Stimulated activated CD4-positive, alpha-beta T cell treated with anti-CD3 and anti-CD28 coated beads, Interleukin-2, amount 100 ng/mL, for 48 hours (primary cell): ENCODE data around the gene PDZD2.
"Not testable (repeated sequence)": the region's sequence is repeated elsewhere in the genome, so short reads cannot be mapped to it uniquely, and the experiment has no call there.

Source experiments
- DNase-seq, 2 donors: peaks; one replicate each; pipeline ENCODE4 v3.0.0-alpha.2; 2020

PDZD2 gene

DNA sequence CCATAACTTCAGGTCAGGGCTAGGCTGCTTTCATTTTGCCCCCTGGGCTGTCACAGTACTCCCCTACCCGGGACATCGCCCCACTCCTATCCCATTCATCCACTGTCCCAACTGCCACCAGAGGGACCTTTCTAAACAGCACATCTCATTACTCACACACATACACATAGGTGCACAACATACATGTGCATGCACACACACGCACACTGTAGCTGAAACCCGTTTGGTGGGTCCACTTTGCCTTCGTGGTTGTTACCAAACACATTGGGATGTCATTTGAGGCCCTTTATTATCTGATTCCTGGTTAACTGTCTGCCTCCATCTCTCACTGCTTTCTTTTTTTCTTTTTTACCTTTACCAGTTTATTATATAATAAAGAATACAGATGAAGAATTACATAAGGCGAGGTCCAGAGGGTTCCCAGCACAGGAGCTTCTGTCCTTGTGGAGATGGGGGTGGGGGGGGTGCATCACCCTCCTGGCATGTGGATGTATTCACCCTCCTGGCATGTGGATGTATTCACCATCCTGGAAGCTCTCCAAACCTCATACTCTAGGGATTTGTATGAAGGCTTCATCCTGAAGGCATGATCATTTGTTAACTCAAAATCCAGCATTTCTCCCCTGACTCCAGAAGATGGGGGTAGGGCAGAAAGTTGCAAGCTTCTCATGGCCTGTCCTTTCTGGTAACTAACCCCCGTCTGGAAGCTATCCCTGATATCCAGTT is 349.2 kb downstream of the PDZD2 start:
- no peak for DNase-seq

DNA sequence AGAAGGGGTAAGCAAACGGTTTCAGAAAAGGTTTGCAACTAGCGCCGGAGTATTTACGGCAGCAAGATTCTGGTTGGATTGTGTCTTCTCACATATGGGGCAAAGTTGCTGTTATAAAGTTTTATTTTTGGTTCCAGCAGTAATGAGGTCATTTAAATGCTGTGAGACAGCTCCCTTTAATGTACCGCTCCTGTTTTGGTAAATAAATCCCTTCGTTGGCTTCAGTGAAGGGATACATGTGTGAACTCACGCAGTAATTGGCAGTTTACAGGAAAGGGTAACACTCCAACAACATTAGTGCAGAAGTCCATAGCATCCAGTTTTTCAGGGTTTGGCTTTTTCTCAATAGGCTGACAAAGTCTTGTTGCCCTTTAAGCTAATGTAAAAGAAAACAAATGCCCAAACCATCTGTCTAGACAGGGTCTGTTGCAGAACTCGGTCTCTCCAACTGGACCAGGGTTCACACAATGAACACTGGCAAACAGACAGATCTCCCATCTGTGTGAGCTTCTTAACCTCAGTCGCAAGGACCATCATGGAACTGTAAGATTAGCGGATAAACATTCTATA is 351.2 kb downstream of the PDZD2 start:
- DNase-seq = no peak

DNA sequence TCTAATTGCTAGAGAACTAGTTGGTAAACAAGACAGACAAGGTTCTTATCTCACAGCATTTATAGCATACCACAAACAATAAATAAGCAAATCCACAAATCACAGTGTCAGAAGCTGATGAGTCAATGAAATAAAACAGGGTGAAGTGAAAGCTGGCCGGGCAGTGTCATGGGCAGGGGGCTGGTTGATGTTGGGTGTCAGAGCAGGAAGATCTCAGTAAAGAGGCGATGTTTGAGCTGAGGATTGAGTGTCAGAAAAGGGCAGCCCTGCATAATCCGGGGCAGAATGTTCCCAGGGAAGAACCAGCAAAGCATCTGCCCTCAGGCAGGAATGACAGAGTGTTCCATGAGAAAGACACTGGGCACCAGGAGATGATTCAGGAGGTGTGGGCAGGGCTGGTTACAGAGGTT is 351.8 kb downstream of the PDZD2 start:
- DNase-seq = no peak

DNA sequence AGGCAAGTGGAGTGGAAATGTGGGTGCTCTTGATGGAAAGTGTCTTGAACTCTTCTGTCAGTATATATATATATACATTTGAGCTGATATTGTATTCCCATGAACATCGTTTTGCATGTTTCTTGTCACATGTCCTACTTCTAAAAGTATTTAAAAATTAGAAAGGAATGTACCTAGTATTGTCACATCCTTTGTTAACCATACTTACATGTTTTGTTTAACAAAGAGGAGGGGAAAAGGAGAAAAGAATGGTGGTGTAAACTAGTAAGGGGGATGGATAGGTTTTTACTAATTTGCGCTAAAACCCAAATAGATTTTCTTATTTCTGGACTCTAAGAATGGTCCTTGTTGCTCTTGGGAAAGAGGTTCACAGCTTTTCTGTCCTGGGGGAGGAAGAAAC is 353.4 kb downstream of the PDZD2 start:
- DNase-seq = no peak

DNA sequence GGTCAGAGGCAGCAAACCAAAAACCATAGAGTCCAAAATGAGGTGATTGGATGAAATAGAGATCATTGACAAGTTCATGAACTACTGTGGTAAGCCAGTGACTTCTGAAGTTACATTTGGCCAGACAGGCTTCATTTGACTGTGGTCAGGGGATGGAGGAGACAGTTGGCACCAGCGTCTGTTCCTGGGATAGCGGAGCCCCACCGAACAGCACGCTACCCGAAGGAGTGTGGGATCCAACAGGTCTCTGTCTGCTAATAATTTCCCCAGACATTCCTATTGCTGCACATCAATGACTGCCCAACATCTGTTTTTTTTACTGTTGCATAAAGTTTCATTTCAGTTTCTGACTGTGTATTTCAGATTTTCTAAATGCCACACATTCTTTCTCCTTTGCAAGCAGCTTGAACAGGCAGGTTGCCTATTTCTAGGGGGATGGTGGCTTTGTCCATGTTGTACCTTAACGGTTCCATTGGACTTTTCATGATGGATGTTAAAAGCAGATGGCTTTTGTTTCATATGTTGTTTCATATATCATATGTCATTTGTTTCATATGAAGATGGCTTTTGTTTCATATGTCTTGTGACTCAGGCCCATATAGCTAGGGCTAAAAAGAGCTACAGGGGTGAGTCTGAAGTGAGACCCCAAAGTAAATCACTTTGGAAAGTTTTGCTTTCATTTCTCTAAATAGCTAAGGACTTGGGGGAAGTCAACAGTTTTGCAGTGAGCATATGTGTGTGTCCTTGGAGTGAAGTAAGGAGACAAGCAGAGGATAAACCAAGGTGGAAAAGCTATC is 354.4 kb downstream of the PDZD2 start:
- DNase-seq = no peak

DNA sequence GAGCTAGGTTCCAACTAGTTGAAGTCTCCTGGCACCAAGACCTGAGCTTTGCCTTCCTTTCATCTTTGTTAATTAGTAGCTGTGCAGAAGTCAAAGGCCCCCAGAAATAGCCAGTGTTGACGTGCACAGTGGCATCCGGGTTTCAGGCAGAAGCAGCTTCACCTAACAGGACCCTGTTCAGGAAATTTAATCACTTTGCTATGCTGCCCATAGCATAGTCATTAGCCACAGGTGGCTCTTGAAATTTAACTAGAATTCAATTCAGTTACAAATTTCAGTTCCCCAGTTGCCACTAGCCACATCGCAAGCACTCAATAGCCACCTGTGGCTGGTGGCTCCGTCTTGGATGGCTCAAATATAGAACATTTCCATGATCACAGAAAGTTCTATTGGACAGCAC is 356.1 kb downstream of the PDZD2 start:
- DNase-seq = no peak

DNA sequence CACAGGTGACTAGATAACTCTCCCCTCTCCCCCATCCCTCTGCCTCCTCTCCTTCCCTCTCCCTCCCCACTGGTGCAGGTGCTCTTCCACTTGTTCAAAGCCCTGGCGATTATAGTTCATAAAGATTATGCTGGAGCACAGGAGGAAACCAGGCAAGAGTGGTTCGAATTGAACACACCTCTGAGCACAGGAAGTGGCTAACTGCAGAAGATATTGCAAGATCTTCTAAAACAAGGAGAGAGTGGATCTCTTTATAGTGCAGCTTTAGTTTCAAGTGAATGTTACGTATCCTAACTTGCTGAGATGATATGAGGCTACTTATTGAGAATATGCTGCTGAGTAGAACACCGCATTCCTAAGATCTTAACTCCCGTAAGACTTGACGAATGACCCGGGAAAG is 356.8 kb downstream of the PDZD2 start:
- no peak for DNase-seq

DNA sequence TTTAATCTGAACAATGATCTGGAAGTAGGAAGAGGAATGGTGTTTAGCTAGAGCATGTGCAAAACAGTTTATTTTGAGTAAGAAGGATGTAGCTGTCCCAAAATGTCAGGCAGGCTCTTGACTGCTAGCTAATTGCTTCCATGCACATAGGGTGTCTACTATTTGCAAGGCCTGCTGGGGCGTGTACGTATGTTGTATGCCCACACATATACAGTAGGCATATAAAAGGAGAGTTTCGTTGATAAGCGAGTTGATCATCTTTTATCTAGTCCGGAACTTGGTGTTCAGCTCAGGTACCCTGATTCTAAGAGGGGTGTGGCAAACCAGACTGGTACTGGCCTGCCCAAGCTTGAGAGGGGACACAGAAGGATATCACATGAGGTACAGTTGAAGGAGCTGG is 358.0 kb downstream of the PDZD2 start:
- DNase-seq = no peak

DNA sequence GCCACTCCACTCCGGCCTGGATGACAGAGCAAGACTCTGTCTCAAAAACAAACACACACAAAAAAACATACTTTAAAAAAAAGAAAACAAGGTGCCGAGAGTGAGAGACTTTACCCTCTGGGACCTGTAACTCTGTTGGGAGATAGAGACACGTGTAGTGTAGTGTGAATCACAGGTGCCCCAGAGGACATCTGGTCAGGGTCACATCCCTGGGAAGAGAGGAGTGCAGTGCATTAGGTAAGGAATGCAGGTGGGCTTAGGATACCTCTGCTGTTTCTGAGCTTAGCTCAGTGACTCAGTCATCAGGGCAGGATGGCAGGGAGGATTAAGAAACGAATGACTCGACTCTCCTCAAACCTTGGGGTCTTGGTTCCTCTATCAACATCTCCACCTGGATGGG is 360.5 kb downstream of the PDZD2 start:
- DNase-seq = no peak

DNA sequence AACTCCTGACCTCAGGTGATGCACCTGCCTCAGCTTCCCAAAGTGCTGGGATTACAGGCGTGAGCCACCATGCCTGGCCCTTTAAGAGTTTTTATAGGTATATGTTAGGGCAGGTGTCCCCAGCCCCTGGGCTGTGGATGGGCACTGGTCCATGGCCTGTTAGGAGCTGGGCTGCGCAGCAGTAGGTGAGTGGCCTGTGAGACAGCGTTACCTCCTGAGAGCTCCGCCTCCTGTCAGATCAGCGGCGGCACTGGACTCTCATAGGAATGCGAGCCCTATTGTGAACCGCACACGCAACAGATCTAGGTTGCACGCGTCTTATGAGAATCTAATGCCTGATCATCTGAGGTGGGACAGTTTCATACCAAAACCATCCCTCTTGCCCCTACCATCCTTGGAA is 361.8 kb downstream of the PDZD2 start:
- DNase-seq = no peak

DNA sequence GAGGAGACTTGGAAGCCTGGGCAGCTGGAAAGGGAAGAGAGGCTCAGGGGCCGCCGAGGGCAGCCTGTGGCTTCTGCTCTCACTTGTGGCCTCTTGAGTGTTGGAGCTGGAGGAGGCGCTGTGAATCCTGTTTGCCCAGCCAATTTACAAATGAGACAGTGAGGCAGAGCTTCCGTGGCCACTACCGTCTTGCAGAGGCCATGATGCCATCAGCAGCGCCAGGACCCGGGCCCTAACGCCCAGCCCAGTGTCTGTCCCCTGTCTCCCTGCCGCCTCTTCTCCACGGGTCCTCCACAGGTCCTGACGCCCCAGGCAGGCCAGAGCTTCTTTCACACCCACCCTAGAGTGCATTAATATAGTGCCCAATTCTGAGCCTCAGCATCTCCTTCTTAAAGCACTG is 362.4 kb downstream of the PDZD2 start:
- no peak for DNase-seq

DNA sequence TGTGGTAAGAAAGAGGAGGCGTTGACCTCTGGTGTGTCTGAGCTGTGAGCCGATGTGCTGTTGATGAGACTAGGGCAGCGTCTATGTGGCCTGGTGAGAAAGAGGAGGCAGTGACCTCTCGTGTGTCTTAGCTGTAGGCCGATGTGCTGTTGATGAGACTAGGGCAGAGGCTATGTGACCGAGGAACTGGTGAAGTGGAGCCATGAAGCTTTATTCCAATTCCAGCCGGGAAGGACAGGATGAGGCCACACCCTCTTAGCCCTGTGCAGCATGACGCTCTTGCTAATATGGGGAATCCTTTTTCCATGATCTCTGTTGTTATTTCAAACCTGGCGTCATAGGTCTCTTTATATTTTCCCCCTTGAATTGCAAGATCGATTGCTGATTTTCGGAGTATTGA is 362.8 kb downstream of the PDZD2 start:
- no peak for DNase-seq

DNA sequence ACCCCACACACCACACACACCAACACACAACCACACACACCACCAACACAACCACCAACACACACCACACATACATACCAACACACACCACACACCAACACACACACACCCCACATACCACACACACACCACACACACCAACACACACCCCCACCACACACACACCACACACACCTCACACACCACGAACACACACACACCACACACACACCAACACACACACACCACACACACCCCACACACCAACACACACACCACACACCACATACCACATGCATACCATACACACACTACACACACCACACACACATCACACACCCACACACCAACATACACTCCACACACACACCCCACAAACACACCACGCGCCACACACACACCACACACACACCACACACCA is 363.8 kb downstream of the PDZD2 start:
- no peak for DNase-seq

DNA sequence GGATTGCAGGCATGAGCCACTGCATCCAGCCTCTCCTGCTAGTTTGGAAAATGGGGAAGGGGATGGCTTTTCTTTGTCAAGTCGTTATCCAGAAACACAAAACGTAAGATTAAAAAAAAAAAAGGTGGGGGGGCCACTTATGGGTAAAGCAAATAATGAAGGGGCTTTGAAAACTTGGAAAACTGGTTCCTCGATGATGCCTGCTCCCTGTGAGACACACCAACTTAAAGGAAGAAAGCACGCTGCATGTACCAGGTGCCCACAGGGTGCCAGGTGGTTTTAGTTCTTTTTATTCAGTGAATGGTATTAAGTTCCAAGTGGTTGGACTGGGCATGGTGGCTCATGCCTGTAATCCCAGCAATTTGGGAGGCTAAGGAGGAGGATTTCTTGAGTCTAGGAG is 365.1 kb downstream of the PDZD2 start:
- DNase-seq = no peak

DNA sequence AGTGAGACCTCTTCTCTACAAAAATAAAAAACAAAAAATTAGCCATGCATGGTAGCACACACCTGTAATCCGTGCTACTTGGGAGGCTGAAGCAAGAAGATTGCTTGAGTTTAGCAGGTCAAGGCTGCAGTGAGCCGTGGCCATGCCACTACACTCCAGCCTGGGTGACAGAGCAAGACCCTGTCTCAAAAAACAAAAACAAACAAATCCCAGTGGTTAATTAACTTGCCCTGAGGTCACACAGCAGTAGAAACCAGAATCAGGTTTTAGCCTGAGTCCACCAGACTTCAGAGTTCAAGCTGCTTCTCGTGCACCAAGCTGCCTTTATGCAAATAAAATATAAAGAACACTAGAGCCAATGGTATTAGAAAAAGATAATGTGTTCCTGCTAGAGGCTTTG is 365.5 kb downstream of the PDZD2 start:
- no peak for DNase-seq

DNA sequence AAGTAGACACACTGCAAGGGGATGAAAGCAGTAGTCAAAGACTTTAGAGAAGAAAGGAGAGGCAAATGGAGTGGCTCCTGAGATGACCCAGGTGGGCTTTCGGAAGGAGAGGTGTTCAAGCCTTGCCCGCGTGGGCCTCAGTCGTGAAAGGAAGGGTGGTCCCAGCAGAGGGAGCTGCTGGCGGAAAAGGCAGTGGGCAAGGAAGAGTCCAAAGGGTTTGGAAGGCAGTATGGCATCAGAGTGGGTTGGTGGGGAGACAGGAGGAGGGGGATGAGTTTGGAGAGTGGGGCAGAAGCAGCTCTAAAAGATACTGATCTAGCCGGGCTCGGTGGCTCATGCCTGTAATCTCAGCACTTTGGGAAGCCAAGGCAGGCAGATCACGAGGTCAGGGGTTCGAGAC is 369.8 kb downstream of the PDZD2 start:
- no peak for DNase-seq

DNA sequence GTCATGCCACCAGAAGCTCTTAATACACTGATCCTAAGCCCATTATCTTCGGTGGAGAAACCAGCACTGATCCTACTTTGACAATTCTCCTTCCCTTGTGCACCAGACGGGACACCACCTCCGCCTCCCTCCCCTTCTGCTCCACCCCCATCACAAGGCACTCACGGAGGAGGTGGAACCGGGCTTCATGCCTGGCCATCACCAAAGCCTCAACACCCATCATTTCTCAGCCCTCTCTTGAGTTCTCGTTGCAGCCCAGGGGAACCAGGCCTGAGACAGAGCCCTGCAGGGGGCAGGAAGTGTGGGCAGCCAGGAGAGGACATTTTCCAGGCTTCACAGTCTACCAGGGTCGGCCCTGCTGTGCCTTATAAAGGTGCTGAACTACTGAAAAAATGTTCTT is 374.7 kb downstream of the PDZD2 start:
- no peak for DNase-seq

DNA sequence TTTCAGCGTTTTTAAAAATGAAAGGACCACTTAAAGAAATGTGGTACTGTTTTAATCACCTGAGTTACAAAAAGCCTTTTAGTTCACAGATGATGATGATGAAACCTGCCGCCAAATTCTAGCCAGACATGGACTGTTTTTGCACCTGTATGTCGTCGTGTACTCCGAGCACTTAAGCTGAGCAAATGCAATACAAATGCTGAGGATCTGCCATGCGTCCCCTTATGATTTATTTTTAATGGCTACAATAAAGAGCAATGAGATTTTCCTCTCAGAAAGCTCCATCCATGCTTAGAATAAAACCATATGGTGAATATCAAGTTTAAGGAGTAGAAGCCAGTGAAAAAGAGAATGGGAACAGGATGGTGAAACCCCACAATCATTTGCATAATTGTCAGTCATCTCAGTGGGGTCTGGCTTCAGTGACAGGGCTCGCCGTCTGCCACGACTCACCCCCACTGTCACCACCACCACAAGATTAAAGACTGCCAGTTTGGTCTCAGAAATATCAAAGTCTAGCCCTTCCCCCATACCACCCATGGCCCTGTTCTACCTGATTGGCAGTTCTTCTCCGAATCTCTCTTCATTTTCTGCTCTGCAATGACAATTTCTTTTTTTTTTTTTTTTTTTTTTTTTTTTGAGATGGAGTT is 375.3 kb downstream of the PDZD2 start:
- DNase-seq = no peak

DNA sequence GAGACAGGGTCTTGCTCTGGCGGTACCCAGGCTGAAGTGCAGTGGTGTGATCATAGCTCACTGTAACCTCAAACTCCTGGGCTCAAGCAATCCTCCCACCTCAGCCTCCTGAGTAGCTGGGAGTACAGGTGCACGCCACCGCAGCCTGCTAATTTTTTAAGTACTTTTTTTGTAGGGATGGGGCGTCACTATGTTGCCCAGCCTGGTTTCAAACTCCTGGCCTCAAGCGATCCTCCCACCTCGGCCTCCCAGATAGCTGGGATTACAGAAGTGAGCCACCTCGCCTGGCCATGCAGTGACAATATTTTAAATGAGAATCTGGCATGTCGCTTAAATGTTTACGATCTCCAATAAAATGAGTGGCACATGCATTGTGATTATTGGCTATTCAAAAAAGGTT is 376.3 kb downstream of the PDZD2 start:
- not testable (repeated sequence) for DNase-seq

DNA sequence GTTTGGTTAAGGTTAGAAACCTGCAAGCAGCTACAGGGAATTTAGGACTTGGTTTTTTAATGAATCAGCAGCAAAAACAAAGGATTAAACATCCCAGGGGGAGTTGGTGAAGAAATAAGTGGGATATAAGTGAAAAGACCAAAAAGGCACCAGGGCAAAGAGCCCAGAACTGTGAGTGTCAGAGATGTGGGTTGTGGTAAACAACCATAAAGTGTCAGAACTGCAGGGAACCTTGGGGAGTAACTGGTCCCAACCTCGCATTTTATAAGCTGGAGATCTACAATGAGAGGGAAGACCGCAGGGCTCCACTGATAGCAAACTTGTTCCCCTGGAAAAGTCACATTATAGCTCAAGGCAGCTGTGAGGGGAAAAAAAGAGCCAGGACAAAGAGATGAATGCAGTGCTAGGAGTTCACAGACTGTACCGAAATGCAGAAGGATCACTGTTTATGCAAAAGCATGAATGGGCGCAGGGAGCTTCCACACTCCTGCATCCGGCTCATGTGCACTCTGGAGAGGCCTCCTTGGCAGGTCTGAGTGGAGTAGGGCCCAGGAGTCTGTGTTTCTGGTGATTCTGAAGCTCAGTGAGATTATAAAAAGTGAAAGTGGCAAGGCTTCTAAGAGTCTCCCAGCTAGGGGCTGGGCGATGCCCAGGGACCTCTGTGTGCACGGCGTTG is 378.9 kb downstream of the PDZD2 start:
- no peak for DNase-seq

DNA sequence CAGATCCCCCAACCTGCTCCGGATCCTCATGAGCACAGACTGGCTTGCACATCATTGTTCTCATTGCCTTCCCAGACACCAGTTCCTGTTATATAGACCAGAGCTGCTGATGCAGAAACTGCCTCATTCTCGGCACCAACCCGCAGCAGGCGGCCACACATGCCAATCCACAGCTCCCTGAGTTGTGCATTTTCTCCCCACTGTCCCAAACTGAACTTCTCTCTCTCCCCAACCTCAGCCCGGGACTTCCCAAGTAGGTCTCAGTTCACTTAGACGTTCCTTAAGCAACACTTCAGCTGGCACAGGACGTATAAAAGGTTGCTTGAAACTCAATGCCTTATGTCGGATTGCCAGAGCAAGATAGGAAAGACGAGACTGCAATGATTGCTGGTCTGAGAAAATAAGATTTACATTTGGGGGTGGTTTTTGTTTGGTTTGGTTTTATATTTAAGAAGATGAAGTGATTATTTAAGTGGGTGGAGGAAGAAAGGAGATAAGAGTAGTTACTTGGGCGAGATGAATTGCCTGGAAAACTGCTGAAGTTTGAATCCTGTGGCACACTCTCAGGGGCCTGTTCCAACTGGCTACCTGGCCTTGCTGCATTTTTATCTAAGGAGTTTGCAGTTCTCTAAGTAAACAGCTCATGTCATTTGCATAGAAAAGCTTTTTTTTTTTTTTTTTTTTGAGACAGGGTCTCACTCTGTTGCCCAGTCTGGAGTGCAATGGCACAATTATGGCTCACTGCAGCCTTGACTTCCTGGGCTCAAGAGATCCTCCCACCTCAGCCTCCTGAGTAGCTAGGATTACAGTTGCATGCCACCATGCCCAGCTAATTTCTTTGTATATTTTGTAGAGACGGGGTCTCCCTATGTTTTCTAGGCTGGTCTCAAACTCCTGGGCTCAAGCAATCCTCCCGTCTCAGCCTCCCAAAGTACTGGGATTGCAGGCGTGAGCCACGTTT is 379.8 kb downstream of the PDZD2 start:
- no peak for DNase-seq

DNA sequence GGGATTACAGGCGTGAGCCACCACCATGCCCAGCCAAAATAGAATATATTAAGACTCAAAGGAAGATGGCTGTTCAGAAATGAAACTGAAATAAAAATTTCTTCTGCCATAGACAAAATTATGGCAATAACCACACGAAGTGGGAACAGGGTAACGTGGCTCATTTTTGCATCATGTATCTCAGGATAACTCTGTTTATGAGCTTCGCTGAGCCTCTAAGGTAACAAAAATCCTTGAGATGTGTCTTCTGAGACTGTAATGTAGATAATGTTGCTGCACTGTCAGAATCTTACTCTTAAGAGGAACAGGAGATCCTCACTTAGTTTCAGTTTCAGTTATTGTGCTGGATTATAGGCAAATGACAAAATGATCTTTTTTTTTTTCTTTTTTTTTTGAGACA is 381.3 kb downstream of the PDZD2 start:
- DNase-seq = no peak
